ENCODE measurements around the gene CHSY1. TPM values are rescaled to one million over a fixed set of nuclear protein-coding genes. Genes with fewer than 3 reads are reported as not detected.

Gene CHSY1
- polyA plus RNA-seq, 1 experiment: 49.2 TPM

- Histone ChIP-seq H3K27me3 (ENCODE audit: control insufficient read depth, insufficient read depth, low read length) (no peaks in the 10 kb centered on the region), H3K27ac (ENCODE audit: low read depth, low read length) (no peak overlapping the region), H3K4me3 (ENCODE audit: low read depth, low read length) (no peak overlapping the region), H3K9me3 (ENCODE audit: control insufficient read depth, insufficient read depth, low read length) (peaks cover 10% of the 10 kb centered on the region)
- POLR2A ChIA-PET: interaction anchor here (1.0 kb wide), 1 partner anchor 116 kb away, joined by 4 read pairs; the partner anchor contains the start of gene CHSY1
- TF ChIP-seq CTCF (IDR thresholded peaks at IDR 0.05; ENCODE audit: low read depth, low read length): no peak
- DNase-seq (ENCODE audit: low read depth, low spot score): no peak
- CTCF ChIA-PET: no interaction called here
These were observed 116.2 kb downstream of the CHSY1 start for GRCh38 chr15:101135532-101136166.

- ChIA-PET POLR2A (interaction anchor here (1.0 kb wide), 1 partner anchor 117 kb away, joined by 4 read pairs; the partner anchor contains the start of gene CHSY1), CTCF (no interaction called here)
- no peak for DNase-seq (ENCODE audit: low read depth, low spot score)
- no peak overlapping the region for H3K4me3 ChIP-seq (ENCODE audit: low read depth, low read length)
- TF ChIP-seq CTCF (IDR thresholded peaks at IDR 0.05; ENCODE audit: low read depth, low read length): no peak
- peaks cover 10% of the 10 kb centered on the region for H3K9me3 ChIP-seq (ENCODE audit: control insufficient read depth, insufficient read depth, low read length)
- no peaks in the 10 kb centered on the region for H3K27me3 ChIP-seq (ENCODE audit: control insufficient read depth, insufficient read depth, low read length)
- no peak overlapping the region for H3K27ac ChIP-seq (ENCODE audit: low read depth, low read length)
These were observed 117.1 kb downstream of the CHSY1 start for GRCh38 chr15:101134780-101135179.

GRCh38 chr15:101133751-101134261 lies 118.0 kb downstream of the CHSY1 start:
- Histone ChIP-seq H3K27me3 (ENCODE audit: control insufficient read depth, insufficient read depth, low read length) (no peaks in the 10 kb centered on the region), H3K4me3 (ENCODE audit: low read depth, low read length) (no peak overlapping the region), H3K27ac (ENCODE audit: low read depth, low read length) (no peak overlapping the region), H3K9me3 (ENCODE audit: control insufficient read depth, insufficient read depth, low read length) (peaks cover 10% of the 10 kb centered on the region)
- ChIA-PET CTCF (no interaction called here), POLR2A (no interaction called here)
- no peak for TF ChIP-seq CTCF (IDR thresholded peaks at IDR 0.05; ENCODE audit: low read depth, low read length)
- no peak for DNase-seq (ENCODE audit: low read depth, low spot score)

GRCh38 chr15:101133181-101133460 lies 118.7 kb downstream of the CHSY1 start:
- H3K9me3 ChIP-seq (ENCODE audit: control insufficient read depth, insufficient read depth, low read length): peaks cover 10% of the 10 kb centered on the region
- H3K4me3 ChIP-seq (ENCODE audit: low read depth, low read length): no peak overlapping the region
- H3K27me3 ChIP-seq (ENCODE audit: control insufficient read depth, insufficient read depth, low read length): no peaks in the 10 kb centered on the region
- ChIA-PET POLR2A (no interaction called here), CTCF (no interaction called here)
- no peak for DNase-seq (ENCODE audit: low read depth, low spot score)
- H3K27ac ChIP-seq (ENCODE audit: low read depth, low read length): no peak overlapping the region
- TF ChIP-seq CTCF (IDR thresholded peaks at IDR 0.05; ENCODE audit: low read depth, low read length): no peak

- no peak for TF ChIP-seq CTCF (IDR thresholded peaks at IDR 0.05; ENCODE audit: low read depth, low read length)
- DNase-seq (ENCODE audit: low read depth, low spot score): no peak
- POLR2A ChIA-PET: no interaction called here
- H3K4me3 ChIP-seq (ENCODE audit: low read depth, low read length): no peak overlapping the region
- H3K27me3 ChIP-seq (ENCODE audit: control insufficient read depth, insufficient read depth, low read length): no peaks in the 10 kb centered on the region
- CTCF ChIA-PET: no interaction called here
- H3K27ac ChIP-seq (ENCODE audit: low read depth, low read length): no peak overlapping the region
- H3K9me3 ChIP-seq (ENCODE audit: control insufficient read depth, insufficient read depth, low read length): peaks cover 10% of the 10 kb centered on the region
These were observed 119.3 kb downstream of the CHSY1 start for GRCh38 chr15:101132390-101133180.
